RCC 7860 (cell line): ENCODE data around the gene SKI.
"Not testable (repeated sequence)": the region's sequence is repeated elsewhere in the genome, so short reads cannot be mapped to it uniquely, and the experiment has no call there.

Source experiments
- DNase-seq: peaks from one replicate; pipeline ENCODE4 v3.0.0-alpha.2; 2015; ENCODE audit warnings: low spot score
- FAIRE-seq: peaks from 2 replicates; lab custom pipeline; 2012; peaks lifted over from hg19 to GRCh38; lab: Jason Lieb, UNC

Gene SKI

DNA sequence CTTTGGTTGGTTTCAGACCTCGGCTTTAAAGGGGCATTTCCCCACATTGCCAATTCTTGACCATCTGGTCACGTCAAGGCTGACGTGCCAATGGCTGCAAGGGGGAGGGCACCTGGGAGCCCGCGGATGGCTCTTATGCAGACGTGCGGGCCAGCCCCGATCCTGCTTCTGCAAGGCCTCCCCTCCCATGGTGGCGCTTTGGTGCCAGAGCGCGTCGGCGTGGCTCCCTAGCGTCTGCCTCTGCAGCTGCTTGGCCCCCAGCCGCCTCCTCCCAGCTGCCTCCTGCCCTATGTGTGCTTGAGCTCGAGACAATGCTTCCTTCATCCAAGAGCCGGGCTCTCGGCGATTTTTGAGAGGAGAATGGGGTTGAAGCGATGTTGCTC lies 29.1 kb downstream of the SKI start:
- FAIRE-seq, result no peak
- no peak for DNase-seq

DNA sequence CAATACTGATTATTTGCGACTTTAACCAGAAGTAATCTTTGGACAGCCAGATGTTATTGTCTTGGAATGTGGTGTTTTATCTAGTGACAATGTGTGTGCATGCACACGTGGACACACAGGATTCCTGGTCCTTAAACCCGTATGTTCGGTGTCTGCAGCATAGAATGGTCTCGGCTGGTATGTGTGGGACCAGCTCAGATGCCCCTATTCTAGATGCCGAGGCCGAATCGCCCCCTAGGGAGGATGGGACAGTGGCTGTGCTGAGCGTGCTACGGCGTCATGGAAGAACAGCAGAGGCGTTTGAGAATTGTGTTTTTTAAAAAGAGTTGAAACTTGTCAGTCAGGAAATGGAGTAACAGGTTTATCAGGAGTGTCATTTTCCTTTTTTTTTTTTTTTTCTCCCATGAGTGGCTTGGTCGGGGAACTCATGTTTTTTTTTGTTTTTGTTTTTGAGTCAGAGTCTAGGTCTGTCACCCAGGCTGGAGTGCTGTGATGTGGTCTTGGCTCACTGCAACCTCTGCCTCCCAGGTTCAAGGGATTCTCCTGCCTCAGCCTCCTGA lies 30.1 kb downstream of the SKI start:
- FAIRE-seq (no peak), DNase-seq (no peak)

DNA sequence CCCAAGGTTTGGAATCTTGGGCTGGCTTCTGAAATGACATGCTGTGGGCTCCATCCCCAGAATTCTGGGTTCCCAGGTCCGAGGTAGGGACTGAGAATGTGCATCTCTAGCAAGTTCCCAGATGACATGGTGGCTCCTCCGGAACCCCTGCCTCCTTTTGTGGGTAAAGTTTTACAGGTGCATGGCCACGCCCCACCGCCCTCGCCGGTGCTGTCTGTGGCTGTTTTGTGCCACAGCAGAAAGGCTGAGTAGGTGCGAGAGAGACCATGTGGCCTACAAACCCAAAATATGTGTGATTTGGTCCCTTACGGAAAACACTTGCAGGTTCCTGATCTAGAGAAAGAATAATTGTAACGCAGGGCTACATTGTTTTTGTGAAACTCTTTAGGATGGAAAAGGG lies 30.9 kb downstream of the SKI start:
- no peak for DNase-seq
- no peak for FAIRE-seq

DNA sequence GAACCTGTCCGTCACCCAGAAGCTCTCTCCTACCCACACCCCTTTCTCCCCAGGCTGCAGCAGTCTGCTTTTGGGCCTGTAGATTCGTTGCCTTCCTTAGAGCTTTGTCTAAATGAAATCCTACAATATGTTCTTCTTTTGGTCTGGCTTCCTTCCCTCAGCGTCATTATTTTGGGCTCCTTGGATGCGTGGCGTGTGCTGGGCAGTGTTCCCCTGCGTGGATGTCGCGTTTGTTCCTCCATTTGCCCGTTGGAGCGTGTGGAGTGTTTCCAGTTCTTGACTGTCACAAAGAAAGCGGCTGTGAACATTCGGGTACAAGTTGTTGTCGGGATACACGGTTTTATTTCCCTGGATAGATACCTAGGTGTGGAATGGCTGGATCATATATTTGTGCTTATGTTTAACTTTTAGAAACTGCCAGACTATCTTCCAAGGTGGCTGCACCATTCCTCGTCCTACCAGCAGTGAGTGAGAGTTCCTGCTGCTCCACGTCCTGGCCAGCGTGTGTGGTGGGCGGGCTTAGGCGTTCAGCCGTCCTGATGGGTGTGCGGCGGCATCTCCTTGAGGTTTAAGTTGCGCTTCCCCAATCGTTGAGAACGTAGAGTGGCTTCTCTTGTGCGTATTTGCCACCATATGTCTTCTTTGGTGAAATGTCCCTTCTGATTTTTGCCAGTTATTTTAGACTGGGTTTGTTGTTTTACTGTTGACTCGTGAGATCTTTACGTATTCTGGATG lies 31.7 kb downstream of the SKI start:
- no peak for FAIRE-seq

DNA sequence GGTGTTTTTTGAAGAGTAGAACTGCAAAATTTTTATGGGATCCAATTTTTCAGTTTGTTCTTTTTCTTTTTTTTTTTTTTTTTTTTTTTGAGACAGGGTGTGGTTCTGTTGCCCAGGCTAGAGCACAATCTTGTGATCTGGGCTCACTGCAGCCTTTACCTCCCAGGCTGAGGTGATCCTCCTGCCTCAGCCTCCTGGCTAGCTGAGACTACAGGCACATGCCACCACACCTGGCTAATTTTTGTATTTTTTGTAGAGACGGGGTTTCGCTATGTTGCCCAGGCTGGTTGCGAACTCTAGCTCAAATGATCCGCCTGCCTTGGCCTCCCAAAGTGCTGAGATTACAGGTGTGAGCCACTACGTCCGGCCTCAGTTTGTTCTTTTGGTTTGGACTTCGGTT lies 32.4 kb downstream of the SKI start:
- not testable (repeated sequence) for DNase-seq, FAIRE-seq

More for the DNA sequence above, 31.7 kb downstream of the SKI start:
- no peak for DNase-seq

DNA sequence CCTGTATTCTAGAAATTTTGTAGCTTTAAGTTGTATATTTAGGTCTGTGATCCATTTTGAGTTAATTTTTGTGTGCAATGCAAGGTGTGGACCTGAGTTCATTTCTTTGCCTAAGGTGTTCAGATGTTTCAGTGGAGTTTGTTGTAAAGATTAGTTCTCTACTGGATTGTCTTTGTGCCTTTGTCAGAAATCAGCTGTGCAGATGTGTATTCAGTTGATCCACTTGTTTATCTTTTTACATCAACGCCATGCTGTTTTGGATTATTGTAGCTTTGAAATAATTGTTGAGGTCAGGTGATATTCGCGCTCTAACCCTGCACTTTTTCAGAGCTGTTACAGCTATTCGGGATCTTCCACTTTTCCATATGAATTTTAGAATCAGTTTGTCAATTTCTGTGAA lies 32.8 kb downstream of the SKI start:
- FAIRE-seq (no peak), DNase-seq (no peak)

DNA sequence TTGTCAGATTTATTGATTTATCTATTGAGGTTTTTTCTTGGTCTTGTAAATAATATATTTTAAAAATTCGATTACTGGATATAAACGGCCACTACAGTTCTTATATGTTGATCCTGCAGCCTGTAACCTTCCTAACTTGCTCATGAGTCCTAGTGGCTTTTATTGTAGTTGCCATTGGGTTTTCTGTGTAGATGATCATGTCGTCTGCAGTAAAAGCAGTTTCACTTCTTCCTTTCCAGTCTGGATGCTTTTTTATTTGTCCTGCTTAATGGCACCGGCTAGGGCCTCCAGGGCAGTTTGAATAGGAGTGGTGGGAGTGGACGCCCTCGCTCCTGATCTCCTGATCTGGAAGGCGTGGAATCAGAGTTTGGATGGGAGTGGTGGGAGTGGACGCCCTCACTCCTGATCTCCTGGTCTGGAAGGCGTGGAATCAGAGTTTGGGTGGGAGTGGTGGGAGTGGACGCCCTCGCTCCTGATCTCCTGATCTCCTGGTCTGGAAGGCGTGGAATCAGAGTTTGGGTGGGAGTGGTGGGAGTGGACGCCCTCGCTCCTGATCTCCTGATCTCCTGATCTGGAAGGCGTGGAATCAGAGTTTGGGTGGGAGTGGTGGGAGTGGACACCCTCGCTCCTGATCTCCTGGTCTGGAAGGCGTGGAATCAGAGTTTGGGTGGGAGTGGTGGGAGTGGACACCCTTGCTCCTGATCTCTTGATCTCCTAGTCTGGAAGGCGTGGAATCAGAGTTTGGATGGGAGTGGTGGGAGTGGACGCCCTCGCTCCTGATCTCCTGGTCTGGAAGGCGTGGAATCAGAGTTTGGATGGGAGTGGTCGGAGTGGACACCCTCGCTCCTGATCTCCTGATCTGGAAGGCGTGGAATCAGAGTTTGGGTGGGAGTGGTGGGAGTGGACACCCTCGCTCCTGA lies 33.6 kb downstream of the SKI start:
- DNase-seq, FAIRE-seq: not testable (repeated sequence)

DNA sequence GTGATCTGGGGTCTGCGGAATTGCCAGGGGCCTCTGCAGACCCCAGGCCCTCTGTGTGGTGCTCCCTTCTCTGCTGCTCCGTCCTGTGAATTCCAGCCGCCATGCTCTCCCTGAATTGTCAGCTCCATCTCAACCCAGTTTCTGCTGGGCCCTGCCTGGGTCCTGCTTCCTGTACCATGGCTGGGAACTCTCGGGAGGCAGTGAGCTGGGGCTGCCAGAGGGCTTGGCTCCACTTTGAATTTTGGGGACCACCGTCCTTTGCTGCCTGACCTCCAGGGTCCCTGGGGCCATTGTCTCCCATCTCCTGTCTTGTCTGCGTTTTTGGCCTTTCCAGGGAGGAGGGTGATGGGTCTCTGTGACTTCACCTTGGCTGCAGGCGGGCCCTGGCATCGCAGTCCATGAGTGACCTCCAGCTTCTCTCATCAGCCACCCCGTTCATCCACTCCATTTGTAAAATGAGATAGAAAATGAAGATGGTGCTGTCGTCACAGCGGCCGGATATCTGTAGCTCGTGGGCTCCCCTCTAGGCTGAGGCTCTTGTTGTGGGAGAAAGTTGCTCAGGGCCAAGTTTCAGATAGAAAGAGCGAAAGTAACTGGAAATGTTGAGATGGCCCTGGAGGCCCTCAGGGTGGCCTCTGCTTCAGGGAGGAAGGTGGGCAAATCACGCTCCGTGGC lies 38.3 kb downstream of the SKI start:
- no peak for FAIRE-seq
- no peak for DNase-seq

DNA sequence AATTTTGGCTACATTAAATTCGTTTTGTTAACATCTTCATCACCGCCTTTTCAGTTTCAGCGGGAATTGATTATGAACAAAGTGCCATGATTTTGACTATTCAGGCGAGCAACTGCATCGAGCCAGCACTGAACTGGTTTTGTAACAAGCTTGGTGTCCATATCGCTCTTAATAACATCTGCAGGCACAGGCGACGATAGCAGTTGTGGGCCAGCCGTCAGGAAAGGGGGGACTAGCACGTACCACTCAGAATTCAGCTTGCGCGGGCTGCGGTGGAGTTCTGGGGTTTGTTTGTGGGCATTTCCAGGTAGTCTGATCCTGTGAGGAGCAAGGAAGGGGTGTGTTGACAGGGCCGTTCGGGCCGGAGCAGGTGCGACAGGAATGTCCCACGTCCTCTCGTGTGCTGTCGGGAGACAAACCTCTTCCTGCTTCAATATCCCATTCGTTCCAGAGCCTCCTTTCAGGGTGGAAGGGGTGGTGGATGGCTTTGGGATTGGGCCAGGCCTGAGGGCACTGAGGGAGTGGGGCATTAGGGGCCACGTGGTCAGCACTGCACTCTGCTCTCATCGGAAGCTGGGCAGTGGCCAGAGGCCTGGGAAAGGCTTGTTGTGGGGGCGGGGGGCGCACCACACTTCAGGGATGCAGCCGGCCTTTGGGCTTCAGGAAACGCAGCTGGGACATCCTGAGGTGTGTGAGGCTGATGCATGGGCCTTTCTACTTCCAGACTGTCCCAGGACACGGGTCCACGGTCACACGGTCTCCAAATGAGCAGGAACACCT lies 39.1 kb downstream of the SKI start:
- no peak for DNase-seq
- no peak for FAIRE-seq

DNA sequence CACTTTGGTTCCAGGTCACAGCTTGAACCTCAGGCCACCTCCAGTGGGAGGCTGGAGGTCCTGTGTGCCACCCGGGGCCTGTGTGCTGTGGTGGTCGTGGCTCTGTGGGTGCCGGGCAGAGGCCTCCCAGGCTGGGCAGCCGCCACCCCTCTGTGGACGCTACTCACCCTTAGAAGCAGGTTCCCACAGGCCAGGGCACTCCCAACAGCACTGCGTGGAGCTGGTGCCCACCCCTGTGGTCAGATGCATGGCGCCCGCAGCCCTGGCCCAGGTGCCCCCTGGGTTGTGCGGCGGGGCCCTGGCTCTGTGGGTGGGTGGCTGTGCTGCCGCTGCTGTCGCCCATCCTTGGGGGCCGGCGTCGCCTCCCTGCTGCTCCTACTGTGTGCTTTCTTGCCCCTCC lies 39.7 kb downstream of the SKI start:
- FAIRE-seq, result no peak
- DNase-seq, result no peak

DNA sequence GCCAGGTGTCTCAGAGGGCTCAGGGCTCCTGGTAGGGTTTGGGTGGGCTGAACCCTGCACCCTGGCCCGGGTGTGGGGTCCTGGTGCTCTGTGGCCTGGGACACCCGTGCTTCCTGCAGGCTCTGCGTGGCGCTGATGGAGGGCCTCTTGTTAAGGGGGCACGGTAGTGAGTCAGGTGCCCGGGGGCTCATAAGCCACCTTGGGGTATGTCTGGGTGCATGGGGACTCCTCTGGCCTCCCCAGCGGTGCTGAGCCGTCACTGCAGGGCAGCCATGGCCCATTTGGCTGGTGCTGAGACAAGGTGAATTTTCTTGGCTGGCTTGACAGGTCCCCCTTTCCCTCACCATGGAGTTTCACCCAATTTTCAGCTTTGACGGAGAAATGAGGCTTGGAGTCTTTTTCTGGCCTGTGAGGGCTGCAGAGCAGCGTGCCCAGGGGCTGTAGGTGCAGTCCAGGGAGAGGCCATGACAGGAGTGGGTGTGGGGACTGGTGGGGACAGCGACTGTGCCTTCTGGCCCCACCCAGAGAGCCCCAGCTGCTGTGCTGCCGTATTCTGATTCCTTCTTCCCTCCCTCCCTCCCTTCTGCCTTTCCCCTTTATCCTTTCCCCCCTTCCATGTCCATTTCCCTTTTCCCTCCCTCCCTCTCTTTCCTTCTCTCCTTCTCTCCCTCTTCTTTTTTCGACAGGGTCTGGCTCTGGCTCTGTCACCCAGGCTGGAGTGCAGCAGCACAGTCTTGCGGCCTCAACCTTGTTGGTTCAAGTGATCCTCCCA lies 40.4 kb downstream of the SKI start:
- FAIRE-seq, result no peak

DNA sequence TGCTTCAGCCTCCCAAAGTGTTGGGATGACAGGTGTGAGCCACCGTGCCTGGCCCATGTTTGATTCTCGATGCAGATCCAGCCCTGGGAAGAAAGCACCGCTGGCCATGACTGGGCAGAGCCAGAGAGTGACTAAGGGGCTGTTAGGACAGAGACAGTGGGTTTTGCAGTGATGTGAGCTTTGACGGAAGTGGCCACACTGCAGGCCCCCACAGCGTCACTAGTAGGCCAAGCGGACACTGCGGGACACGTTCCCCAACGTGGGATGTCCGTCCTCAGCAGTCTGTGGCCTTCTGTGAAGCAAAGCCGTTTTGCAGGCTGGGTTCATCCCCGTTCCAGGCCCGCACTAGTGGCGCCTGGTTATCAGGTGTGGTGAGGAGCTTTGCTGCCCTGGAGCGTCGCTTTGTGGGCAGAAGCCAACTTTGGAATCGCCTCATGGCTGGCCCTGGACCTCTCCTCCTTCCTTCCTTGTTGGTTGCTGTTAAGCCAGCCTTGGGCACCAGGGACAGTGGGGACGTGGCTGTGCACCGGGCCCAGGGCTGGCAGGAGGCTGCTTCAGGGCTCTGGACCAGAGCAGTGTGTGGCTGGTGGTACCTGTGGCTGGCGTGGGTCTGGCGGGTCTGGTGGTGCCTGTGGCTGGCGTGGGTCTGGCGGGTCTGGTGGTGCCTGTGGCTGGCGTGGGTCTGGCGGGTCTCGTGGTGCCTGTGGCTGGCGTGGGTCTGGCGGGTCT lies 41.2 kb downstream of the SKI start:
- FAIRE-seq, result no peak

More for the DNA sequence above, 40.4 kb downstream of the SKI start:
- DNase-seq, result no peak

DNA sequence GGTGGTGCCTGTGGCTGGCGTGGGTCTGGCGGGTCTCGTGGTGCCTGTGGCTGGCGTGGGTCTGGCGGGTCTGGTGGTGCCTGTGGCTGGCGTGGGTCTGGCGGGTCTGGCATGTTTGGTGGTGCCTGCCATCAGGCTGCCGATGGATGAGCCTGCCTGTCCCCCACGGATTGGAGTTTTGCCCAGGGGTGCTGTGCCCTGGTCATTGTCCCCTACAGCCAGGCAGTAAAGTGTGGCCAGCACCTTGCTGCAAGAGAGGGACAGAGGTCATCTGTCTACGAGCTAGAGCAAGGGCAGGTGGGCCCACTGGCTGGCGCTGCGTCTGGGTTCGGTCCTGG lies 41.8 kb downstream of the SKI start:
- no peak for FAIRE-seq
- no peak for DNase-seq

More for the DNA sequence above, 41.2 kb downstream of the SKI start:
- no peak for DNase-seq

DNA sequence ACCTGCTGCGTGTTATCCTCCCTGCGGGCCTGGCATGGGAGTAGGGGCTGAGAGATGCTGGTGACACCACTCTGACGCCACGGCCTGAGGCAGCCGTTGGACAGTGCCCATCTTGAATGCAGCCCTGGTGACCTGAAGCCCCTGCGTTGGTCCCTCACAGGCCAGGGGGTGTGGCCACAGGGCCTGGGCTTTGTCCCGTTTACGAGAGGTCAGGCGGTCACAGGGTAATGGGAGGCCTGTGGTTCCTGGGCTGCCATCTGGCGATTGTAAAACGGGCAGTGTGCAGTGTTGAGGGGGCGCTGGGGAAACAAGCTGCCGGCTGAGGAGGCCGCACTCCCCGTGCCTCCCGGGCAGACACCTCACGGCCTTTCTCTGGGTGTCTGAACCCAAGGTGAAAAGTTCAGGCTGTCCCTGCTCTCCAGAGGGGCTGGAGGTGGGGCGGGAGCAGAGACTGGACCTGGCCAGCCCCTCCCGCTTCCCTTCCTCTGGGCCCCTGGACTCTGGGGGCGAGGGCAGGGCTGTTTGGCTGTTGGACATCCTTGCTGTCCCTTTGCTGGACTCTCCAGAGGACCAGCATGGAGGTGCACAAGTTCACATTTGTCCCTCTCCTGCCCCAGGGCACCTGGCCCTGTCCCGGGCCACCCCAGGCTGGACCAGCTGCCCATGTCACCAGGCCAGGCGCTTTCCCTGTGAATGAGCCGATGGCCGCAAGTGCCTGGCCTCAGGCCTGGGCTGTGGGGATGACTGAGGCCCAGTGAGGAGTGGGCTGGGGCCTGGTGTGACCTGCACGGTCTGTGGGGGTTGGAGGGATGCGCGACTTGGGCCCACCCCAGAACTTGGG lies 42.4 kb downstream of the SKI start:
- no peak for FAIRE-seq
- DNase-seq, result no peak

DNA sequence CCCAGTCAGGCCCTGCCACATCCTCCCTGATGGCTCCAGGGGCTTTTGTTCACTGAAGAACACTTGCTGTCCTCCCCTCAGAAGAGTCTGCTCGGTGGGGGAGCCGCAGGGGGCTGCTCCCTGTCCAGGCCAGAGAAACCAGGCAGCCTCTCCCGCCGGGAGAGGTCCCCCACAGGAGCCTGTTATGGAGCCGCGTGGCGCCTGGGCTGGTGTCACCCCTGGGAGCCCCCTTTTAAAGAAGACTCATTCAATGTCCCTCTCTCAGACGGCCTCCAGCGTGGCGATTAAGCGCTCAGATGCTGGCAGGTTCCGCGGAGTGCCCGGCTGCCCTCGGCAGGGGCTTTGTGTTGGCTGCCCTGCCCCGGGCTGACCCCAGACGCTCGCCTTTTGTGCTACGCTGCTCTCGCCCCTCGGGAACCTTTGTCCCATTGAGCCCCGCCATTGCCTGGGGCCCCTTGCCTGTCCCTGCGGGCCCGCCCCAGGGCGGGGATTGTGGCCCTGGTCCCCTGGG lies 43.1 kb downstream of the SKI start:
- FAIRE-seq (no peak), DNase-seq (no peak)

DNA sequence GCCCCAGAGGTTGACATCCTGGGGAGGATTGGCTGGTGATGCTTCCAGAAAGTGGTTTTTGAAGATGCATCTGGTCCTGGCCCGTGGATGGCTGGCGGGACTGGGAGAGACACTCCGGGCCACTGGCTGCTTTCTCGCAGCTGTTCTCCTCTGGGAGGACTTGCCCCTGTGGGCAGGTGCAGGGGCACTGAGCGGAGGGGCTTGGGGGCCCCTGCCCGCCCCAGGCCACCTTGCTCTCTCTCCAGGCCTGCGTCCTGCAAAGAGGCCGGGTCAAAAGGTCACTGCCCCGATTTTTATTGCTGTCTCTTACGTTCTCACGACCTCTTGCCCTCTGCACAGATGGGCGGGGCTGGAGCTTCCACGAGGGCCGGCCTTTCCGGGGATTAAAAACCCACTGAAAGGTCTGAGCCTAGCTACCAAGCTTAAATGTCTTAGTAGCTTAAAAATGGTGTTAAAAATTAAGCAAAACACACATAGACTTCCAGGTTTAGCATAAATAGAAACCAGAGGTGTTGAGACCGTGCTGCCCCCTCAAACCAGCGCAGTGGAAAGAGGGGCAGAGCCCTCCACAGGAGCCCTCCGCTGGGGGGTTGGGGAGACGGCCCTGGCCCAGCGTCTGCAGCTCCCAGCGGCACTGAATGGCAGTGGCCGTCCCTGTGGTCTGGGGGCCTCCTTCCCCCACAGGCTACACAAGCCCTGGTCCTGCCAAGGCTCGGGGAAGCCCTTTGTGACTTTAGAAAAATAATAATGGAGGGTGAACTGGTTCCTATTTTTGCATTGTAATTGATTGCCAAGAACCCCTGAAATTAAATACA lies 43.9 kb downstream of the SKI start:
- FAIRE-seq (no peak), DNase-seq (no peak)
